NCI-H774 (cell line): ENCODE results near the gene ZNF827.

Source experiments
- DNase-seq: peaks from one replicate; lab custom pipeline; 2025; lab: John Stamatoyannopoulos, UW

The ZNF827 gene

GRCh38 chr4:145938618-145939440 is at the start of gene ZNF827:
Gene ZNF827, minus strand, starts transcription at chr4:145938823. Its CDS starts 416 bp downstream, at chr4:145938407.
- DNase-seq = peak; percentile 20

GRCh38 chr4:145984563-145984962 is 45.9 kb upstream of the ZNF827 start:
- no peak for DNase-seq

- no peak for DNase-seq
These were observed 44.2 kb upstream of the ZNF827 start for GRCh38 chr4:145982791-145983190.

GRCh38 chr4:145979160-145979559 is 40.5 kb upstream of the ZNF827 start:
- no peak for DNase-seq

- DNase-seq = no peak
These were observed 38.1 kb upstream of the ZNF827 start for GRCh38 chr4:145976680-145977079.

GRCh38 chr4:145960012-145960411 is 21.4 kb upstream of the ZNF827 start:
- DNase-seq = no peak

GRCh38 chr4:145957302-145957701 is 18.7 kb upstream of the ZNF827 start:
- DNase-seq = no peak

- no peak for DNase-seq
These were observed 17.8 kb upstream of the ZNF827 start for GRCh38 chr4:145956288-145956890.

GRCh38 chr4:145954924-145955339 is 16.3 kb upstream of the ZNF827 start:
- DNase-seq = no peak

- no peak for DNase-seq
These were observed 13.3 kb upstream of the ZNF827 start for GRCh38 chr4:145951931-145952330.

- no peak for DNase-seq
These were observed 7.0 kb upstream of the ZNF827 start for GRCh38 chr4:145945431-145946155.

- no peak for DNase-seq
These were observed 6.3 kb upstream of the ZNF827 start for GRCh38 chr4:145944886-145945285.

GRCh38 chr4:145939856-145940255 is 1.2 kb upstream of the ZNF827 start:
- no peak for DNase-seq

GRCh38 chr4:145939441-145939750 is 773 bp upstream of the ZNF827 start:
- no peak for DNase-seq

- DNase-seq = no peak
These were observed 532 bp downstream of the ZNF827 start for GRCh38 chr4:145937971-145938611.

GRCh38 chr4:145936997-145937901 is 1.4 kb downstream of the ZNF827 start:
- DNase-seq = no peak

- peak; percentile 32 for DNase-seq
These were observed 2.3 kb downstream of the ZNF827 start for GRCh38 chr4:145936142-145936996.

GRCh38 chr4:145935253-145936141 is 3.1 kb downstream of the ZNF827 start:
- no peak for DNase-seq

- no peak for DNase-seq
These were observed 4.1 kb downstream of the ZNF827 start for GRCh38 chr4:145934434-145935047.
